G401 (cell line): ENCODE results near the gene RABGGTA. TPM values are rescaled to one million over a fixed set of nuclear protein-coding genes. Genes with fewer than 3 reads are reported as not detected.
"Not testable (repeated sequence)": the region's sequence is repeated elsewhere in the genome, so short reads cannot be mapped to it uniquely, and the experiment has no call there.

Experiments
- DNase-seq: peaks from one replicate; pipeline ENCODE4 v3.0.0-alpha.2; 2015; ENCODE audit warnings: low spot score
- in situ Hi-C: cut with HindIII; loops from 2 replicates; pipeline ENCODE4 v1.10.0; 2016; ENCODE audit warnings: low sequenced_read_pairs, mixed read lengths
- total RNA-seq: library from RNA; depleted of rRNA; stranded (reverse); fragments of >200 nt; shearing (Covaris generic); gene quantifications from 2 replicates; pipeline ENCODE4 v1.2.3, GENCODE V29; 2014

Gene RABGGTA
- total RNA-seq, 1 experiment from 2014 or later: 23.6 TPM

DNA sequence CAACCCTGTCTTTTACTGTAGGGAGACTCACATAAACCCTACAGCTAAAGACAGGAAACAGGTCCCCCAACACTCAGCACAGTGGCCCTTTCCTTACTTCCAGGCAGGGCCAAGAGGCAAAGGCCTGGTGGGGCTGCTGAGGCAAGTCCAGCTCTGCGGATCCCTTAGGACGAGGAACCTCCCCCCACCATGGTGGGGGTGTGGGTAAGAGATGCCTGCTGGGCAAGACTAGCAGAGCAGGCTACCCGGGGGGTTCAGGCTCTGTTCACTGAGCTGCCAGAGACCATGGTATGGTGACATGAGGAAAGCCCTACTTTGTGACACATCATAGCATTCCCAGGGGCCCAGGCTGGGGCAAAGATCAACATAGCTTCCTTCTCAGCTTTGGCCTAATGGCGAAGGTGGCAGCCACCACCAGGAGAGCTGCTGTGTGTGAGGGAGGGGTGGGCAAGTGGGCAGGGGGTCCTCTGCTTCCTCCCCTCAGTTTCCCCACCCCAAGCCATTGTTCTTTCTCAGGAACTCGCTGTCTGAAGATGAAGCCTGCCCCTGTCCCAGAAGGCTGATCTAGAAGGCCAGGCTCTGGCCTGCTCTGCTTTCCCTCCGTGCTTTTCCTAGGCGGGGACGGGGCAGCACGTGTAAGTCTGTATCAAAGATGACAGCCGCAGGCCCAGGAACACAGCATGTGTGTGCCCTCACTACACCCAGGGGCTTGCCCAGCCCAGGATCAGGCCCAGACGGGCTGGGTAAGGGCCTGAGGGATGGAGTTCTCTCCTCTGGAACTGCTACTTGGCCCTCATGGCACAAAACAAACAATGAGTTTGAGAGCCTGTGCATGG, 18.9 kb downstream of the RABGGTA start:
- no peak for DNase-seq

DNA sequence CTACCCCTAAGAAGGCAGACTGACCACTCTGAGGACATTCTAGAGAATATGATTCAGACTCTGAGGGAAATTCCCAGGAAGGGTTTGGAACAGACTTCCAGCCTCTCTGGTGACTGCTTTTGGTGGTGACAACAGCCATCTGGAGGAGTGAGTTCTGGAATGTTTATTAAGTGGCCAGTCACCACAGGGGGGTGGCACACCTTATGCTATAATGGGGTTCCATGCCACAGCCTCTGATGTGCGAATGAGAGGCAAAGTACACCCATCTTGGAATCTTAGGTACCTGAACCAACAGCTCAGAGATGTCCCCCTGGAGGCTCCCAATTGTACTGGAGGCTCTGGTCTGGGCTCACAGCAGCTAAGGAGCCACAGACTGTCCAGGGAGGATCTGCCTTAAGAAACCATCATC, 19.5 kb downstream of the RABGGTA start:
- in situ Hi-C loops: no loop called here
- peak; percentile 44 for DNase-seq

More for the DNA sequence above, 18.9 kb downstream of the RABGGTA start:
- in situ Hi-C loops: no loop called here

DNA sequence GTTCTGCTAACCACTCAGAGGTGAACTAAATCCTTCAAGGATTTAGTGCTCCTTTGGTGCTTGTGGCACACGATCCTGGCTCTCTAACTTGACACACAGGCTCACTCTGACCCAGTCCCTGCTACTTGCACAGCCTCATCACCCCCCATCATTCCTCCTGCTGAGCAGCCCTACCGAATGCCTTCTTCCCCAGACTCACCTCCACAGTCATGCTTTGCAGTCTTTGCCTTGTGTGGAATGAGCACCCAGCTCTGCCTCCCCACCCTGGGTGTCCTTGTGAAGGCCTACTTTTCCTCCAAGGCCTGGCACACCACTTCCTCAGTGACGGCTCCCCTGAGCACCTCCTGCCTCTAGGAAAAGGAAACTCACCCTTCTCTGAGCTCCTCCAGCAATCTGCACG, 21.0 kb downstream of the RABGGTA start:
- DNase-seq: no peak
- in situ Hi-C loops: no loop called here

- DNase-seq: no peak
- in situ Hi-C loops: no loop called here
Observed at GRCh38 chr14:24249230-24250021, 22.0 kb downstream of the RABGGTA start.

GRCh38 chr14:24247422-24247821, 24.0 kb downstream of the RABGGTA start:
- in situ Hi-C loops: no loop called here
- DNase-seq: no peak

DNA sequence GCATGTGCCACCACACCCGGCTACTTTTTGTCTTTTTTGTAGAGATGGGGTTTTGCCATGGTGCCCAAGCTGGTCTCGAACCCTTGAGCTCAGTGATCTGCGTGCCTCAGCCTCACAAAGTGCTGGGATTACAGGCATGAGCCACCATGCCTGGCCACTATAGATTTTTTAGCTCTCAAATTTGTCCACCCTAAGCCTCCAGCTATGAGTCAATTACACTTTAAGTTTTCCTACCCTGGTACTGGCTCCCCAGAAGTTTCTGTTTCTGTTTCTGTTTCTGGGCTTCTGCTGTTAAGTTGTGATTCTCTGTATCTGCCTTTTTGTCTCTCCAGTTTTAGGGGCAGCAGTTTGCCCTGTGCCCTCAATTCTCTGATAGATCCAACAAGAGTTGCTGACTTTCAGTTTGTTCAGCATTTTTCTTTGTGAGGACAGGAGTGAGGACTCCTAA, 24.6 kb downstream of the RABGGTA start:
- no peak for DNase-seq
- in situ Hi-C loops: no loop called here

- in situ Hi-C loops, DNase-seq: not testable (repeated sequence)
Observed at GRCh38 chr14:24245350-24245749, 26.0 kb downstream of the RABGGTA start.

DNA sequence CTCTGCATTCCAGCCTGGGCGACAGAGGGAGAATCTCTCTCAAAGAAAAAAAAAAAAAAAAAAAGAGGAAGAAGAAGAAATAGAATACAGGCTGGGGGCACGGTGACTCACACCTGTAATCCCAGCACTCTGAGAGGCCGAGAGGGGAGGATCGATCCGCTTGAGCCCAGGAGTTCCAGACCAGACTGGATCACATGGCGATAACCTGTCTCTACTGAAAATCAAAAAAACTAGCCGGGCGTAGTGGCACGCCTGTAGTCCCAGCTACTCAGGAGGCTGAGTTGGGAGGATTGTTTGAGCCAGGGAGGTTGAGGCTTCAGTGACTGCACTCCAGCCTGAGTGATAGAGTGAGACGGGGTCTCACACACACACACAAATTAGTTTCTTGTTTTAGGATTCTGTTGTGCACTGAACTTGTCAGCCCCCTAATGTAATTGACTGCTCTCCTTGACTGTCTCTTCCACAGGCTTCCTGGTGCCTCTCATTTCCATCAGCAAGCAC, 28.0 kb downstream of the RABGGTA start:
- in situ Hi-C loops: no loop called here

GRCh38 chr14:24241829-24242443, 29.5 kb downstream of the RABGGTA start:
- DNase-seq: peak; percentile 95
- in situ Hi-C loops: no loop called here

More for the DNA sequence above, 28.0 kb downstream of the RABGGTA start:
- DNase-seq: no peak

GRCh38 chr14:24240110-24240918, 31.1 kb downstream of the RABGGTA start:
- in situ Hi-C loops: no loop called here
- DNase-seq: no peak

DNA sequence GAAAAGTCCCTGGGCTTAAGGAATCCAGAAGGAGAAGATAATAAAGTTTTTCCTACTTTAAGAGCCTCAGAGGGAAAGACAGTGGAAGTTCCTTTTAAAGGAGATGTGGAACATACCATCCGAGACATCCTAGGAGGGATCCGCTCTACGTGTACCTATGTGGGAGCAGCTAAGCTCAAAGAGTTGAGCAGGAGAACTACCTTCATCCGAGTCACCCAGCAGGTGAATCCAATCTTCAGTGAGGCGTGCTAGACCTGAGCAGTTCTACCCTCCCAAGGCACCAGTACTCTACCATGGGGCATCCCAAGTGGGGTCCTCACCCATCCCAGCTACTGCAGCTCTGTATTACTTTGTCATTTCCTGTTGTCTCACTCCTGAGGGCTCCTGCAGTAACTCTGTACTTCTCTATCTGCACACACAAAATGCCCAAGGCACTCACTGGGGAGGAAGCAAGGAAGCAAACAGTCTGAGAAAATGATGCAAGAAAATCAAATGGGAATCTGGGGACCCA, 32.8 kb downstream of the RABGGTA start:
- in situ Hi-C loops: no loop called here
- DNase-seq: no peak

GRCh38 chr14:24238123-24238522, 33.3 kb downstream of the RABGGTA start:
- no peak for DNase-seq
- in situ Hi-C loops: no loop called here

- DNase-seq: no peak
- in situ Hi-C loops: no loop called here
Observed at GRCh38 chr14:24237463-24237955, 33.9 kb downstream of the RABGGTA start.

DNA sequence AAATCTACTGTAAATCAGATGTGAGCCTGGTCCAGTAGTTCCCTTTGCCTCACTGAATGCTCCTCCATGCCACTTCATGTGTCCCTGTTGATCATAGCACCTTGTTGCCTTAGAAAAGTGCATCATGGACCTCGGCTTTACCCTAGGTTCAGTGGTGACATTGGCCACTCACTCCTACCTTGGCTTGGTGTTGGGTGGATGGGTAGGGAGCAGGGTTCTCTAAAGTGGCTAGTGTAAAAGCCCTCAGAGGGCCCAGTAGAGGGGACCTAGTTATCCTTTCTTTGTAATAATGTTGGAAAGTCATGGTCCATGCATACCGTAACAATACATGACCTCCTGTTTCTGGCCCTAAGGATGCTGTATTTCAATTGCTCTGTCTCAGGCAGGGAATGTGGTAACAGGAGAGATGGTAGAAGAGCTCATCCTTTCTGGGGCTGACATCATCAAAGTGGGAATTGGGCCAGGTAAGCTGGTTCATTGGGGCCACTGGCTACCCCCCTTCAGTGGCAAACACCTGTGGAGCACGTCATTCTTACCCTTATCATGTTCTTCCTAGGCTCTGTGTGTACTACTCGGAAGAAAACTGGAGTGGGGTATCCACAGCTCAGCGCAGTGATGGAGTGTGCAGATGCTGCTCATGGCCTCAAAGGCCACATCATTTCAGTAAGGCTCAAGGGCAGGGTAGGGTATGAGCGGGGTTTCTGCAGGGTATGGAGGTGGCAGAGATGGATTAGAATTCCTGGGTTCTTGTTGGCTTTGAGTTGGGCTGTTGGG, 34.5 kb downstream of the RABGGTA start:
- in situ Hi-C loops: no loop called here
- DNase-seq: no peak

DNA sequence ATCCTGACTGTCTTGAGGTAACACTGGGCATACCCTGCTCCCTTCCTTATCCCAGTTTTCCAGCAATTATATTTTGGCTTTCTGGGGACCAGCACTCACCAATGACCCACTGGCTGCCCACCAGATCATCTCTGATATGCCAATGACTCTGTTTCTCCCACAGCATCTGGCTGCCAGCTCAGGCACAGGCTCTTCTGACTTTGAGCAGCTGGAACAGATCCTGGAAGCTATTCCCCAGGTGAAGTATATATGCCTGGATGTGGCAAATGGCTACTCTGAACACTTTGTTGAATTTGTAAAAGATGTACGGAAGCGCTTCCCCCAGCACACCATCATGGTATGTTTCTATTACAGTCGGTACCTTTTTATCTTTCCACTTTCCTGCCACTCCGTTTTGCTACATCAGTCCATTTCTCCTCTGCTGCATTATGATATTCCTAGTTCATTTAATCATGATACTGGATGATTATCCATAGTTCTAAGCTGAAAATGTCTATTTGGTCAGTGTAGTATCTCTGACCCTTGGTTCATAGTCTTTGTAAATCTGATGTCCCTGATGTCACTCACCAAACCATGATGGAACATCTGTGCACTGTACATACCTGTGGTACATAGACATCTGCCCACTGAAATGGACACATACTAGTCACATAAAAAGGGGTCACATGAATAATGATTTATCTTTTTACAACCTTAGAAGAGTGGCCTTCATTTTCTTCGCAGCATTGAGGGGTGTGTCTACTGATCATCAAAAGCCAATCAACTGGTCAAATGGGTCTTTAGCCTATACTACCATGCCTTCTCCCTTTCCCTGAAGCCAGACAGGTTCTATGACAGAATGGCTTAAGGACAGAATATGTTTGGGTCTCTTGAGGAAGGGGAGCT, 35.4 kb downstream of the RABGGTA start:
- in situ Hi-C loops: no loop called here
- DNase-seq: no peak

GRCh38 chr14:24234095-24235005, 37.0 kb downstream of the RABGGTA start:
- DNase-seq: no peak
- in situ Hi-C loops: no loop called here
